HUES64 (cell line): ENCODE results near the gene TMTC3. TPM values are rescaled to one million over a fixed set of nuclear protein-coding genes. Genes with fewer than 3 reads are reported as not detected.
"Not testable (repeated sequence)": the region's sequence is repeated elsewhere in the genome, so short reads cannot be mapped to it uniquely, and the experiment has no call there.

Source experiments
- H3K27ac ChIP-seq: 2 replicates; pipeline ENCODE4 v1.7.0; 2013; ENCODE audit warnings: low read depth, low read length, inconsistent platforms
- H3K27me3 ChIP-seq: 2 replicates; pipeline ENCODE4 v1.6.1; 2013; ENCODE audit warnings: mild to moderate bottlenecking, low read length; ENCODE audit not compliant: insufficient read depth
- H3K36me3 ChIP-seq: 2 replicates; pipeline ENCODE4 v1.6.1; 2013; ENCODE audit warnings: mild to moderate bottlenecking, low read length; ENCODE audit not compliant: insufficient read depth
- H3K4me1 ChIP-seq: 2 replicates; pipeline ENCODE4 v1.6.1; 2013; ENCODE audit warnings: mild to moderate bottlenecking, low read length, moderate library complexity; ENCODE audit not compliant: insufficient read depth
- H3K4me3 ChIP-seq: 2 replicates; pipeline ENCODE4 v1.5.1; 2013; ENCODE audit warnings: mild to moderate bottlenecking, low read length, moderate library complexity
- H3K9ac ChIP-seq: 2 replicates; pipeline ENCODE4 v1.6.1; 2013; ENCODE audit warnings: mild to moderate bottlenecking, low read depth, low read length
- H3K9me3 ChIP-seq: 2 replicates; pipeline ENCODE4 v1.6.1; 2013; ENCODE audit warnings: low read depth, low read length; ENCODE audit not compliant: insufficient read depth
- WGBS: fragments of 150-250, 120-280 bp; methylation state at CpG from one replicate; pipeline ENCODE4 v1.1.7; 2013; ENCODE audit warnings: missing lambda C conversion rate; 5-methylcytosine and 5-hydroxymethylcytosine counted together
- polyA plus RNA-seq, 2 experiments: library from polyadenylated mRNA; stranded (reverse); fragments of 50-300 nt; gene quantifications; one replicate each; pipeline ENCODE4 v1.2.3, GENCODE V29; 2013

The TMTC3 gene
- 13.8 TPM for polyA plus RNA-seq (2013, experiment 1 of 2)
- polyA plus RNA-seq (2013, experiment 2 of 2) = 12.7 TPM

DNA sequence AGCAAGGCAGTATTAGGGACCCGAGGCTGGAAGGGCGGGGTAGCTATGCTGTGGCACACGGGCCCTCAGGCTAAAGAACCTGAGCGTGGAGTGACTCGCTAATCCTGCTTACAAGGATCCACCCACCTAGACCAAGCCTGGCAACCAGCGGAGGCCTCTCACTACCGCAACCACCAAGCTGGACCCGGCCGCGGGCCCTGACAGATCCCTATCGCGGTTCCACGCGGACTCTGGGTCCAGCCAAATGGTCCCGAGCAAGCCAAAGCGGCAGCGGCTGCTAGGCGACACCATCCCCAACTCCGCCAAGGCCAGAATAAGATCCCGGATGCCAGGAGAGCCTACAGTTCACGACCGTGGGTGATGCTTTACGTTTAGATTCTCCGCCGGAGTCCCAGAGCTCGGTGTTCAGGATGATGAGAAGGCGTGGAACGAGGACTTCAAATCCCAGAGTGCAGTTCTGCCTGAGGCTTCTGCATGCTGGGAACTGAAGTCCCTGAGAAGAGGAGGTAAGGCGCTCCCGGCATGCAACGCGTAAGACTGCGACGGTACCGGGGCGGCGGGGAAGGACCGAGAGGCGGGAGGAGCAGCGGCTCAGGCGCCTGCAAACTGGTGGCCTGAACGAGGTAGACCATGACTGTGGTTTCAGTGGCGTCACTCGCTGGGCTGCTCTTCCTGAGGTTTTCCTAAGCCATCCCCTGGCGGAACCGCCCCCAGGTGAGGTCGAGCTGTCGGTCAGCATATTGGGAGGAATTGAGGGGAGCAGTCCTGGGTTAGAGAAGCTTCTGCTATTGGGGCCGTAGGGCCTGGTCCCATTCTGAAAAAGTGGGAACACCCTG is at the start of gene TMTC3, which contains the start of gene CEP290:
Gene TMTC3 (plus strand): TSS at position 534 of the 836 bp plus-strand sequence. CDS start 6,009 bp downstream, outside the sequence.
Gene CEP290 (minus strand): TSS at position 315 of the 836 bp plus-strand sequence. CDS start 781 bp downstream, outside the sequence.
- peaks cover 37% of the 10 kb centered on the region for H3K4me1 ChIP-seq
- no peaks in the 10 kb centered on the region for H3K27me3 ChIP-seq
- peak within 1 kb of the TSS; percentile 81 for H3K4me3 ChIP-seq
- peak within 1 kb of the TSS; percentile 73; the same call in 1 of the 2 replicates for H3K27ac ChIP-seq
- under 1% methylated on average over 49 of the region's 49 CpGs for WGBS
- H3K9me3 ChIP-seq = no peaks in the 10 kb centered on the region
- peaks cover 2% of the 10 kb centered on the region for H3K36me3 ChIP-seq
- peak within 1 kb of the TSS; percentile 73 for H3K9ac ChIP-seq

DNA sequence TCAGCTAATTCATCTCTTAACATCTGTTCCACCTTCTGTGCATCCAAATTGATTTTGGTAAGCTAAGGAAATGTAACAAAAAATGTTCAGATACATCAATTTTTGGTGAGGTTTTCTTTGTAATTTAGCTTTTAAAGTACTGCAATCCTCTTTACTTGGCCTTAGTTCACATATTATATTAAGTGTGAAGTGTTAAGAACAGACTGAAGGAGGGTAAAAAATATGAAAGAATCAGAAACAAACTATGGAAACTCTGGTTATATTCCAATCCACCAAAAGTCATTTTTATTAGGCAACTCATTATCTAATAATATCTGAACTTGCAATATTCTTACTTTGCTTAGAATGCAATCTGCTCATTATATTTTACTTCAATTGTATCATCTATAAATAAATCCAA is 49.3 kb upstream of the TMTC3 start:
- Histone ChIP-seq H3K4me3 (no peak overlapping the region), H3K9me3 (no peaks in the 10 kb centered on the region), H3K4me1 (no peaks in the 10 kb centered on the region), H3K27me3 (no peaks in the 10 kb centered on the region), H3K36me3 (peaks cover 29% of the 10 kb centered on the region), H3K27ac (no peak overlapping the region), H3K9ac (no peak overlapping the region)

DNA sequence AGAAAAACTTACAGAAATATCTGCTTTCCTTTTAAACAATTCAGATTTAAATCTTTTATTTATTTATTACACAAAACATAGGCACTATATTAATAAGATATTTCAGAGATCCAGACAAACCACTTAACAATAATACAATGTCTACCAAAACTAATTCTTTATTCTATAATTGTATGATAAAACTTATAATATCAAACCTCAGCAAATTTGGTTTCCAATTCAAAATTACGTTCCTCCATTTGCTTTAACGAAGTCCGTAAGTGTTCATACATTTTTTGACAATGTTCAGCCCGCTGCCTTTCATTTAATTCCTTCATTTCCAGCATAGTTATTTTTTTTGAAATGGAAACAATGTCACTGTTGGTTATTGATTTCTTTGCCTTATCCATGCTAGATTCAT is 48.5 kb upstream of the TMTC3 start:
- Histone ChIP-seq H3K4me3 (no peak overlapping the region), H3K9ac (no peak overlapping the region), H3K27me3 (no peaks in the 10 kb centered on the region), H3K27ac (no peak overlapping the region), H3K9me3 (no peaks in the 10 kb centered on the region), H3K36me3 (peaks cover 21% of the 10 kb centered on the region), H3K4me1 (no peaks in the 10 kb centered on the region)
- 92% methylated on average over 4 of the region's 4 CpGs for WGBS

DNA sequence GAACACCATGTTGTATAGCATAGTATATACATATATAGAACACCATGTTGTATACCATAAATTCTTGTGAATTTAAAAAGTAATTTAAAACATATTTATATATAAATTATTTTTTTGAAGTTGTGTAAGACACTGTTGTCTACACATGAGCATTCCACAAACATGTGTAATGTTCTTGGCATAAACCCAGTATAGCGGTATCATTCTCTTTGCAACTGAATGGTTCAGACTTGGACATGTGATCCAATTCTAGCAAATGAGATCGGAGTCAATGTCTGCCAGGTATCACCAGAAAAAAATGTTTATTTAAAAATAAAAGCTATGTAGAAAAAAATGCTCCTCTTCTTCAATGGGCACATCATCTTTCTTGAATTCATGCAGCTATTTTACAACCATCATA is 34.1 kb upstream of the TMTC3 start:
- Histone ChIP-seq H3K9ac (no peak overlapping the region), H3K27ac (no peak overlapping the region), H3K4me3 (no peak overlapping the region), H3K4me1 (no peaks in the 10 kb centered on the region), H3K36me3 (peaks cover 64% of the 10 kb centered on the region), H3K9me3 (no peaks in the 10 kb centered on the region), H3K27me3 (no peaks in the 10 kb centered on the region)
- 98% methylated on average over 2 of the region's 2 CpGs for WGBS

DNA sequence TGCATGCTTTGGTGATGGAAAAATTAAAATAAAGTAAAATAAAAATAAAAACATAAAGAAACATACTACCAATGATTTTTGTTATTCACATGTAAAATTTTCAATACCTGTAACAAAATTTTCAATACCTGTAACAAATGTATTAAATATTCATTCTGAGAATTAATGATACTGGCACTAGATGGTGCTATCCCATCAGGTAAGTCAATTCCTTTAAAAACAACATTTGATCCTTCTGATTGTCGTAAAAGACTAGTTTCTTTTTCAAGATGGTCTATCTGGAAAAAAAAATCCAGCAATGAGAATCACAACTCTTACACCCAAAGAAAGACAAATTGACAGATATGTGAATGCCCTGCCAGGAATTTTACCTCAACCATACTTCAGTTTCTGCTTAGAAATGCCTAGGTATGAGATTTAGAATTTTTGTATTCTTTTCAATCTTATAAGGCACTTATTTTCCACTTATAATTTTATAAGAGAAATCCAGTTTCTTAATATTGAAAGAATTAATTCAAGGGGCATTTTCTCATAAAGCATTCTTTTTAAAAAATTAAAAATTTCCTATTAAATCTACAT is 30.9 kb upstream of the TMTC3 start:
- 90% methylated on average over 1 of the region's 1 CpG for WGBS
- no peak overlapping the region for H3K4me3 ChIP-seq
- H3K9me3 ChIP-seq = no peaks in the 10 kb centered on the region
- no peaks in the 10 kb centered on the region for H3K27me3 ChIP-seq
- peaks cover 76% of the 10 kb centered on the region for H3K36me3 ChIP-seq
- H3K27ac ChIP-seq = no peak overlapping the region
- no peaks in the 10 kb centered on the region for H3K4me1 ChIP-seq
- no peak overlapping the region for H3K9ac ChIP-seq

DNA sequence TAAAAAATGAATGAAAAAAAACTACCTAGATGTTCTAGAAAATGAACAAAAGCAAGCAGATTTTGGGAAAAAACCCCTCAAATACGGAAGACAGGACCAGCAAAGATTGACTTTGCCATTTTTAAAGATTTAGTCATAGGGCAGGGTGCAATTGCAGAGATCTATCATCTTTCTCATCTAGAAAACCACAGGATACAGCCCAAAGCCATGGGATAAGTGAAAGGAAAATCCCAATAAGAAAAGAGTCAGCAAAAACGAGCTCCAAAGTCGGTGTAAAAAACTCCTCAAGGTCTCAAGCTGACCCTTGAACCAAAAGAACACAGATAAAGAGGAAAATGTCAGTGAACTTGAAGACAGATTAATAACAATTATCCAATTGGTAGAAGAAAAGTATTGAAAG is 28.2 kb upstream of the TMTC3 start:
- Histone ChIP-seq H3K27ac (no peak overlapping the region), H3K36me3 (peaks cover 75% of the 10 kb centered on the region), H3K4me1 (no peaks in the 10 kb centered on the region), H3K9me3 (no peaks in the 10 kb centered on the region), H3K4me3 (no peak overlapping the region), H3K27me3 (no peaks in the 10 kb centered on the region), H3K9ac (no peak overlapping the region)
- WGBS = 60% methylated on average over 3 of the region's 3 CpGs

DNA sequence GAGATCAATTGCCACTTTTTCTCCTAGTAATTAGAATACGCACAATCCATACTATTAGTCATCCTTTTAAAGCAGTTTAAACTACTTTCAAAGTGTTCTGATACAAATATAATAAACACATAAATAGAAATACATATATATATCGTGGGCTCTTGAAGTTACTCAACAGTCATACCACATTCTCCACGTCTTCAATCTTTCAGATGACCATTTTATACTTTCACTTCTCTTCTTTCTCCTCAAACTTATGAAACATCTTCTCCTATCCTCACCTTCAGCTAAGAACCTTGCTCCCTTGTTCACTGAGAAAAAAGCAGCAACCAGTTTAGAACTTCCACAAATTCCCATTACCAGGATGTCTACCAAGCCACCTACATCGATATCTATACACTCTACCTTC is 19.4 kb upstream of the TMTC3 start:
- no peaks in the 10 kb centered on the region for H3K9me3 ChIP-seq
- H3K4me3 ChIP-seq = no peak overlapping the region
- peaks cover 67% of the 10 kb centered on the region for H3K36me3 ChIP-seq
- H3K4me1 ChIP-seq = no peaks in the 10 kb centered on the region
- 70% methylated on average over 4 of the region's 4 CpGs for WGBS
- no peak overlapping the region for H3K27ac ChIP-seq
- no peaks in the 10 kb centered on the region for H3K27me3 ChIP-seq
- no peak overlapping the region for H3K9ac ChIP-seq

DNA sequence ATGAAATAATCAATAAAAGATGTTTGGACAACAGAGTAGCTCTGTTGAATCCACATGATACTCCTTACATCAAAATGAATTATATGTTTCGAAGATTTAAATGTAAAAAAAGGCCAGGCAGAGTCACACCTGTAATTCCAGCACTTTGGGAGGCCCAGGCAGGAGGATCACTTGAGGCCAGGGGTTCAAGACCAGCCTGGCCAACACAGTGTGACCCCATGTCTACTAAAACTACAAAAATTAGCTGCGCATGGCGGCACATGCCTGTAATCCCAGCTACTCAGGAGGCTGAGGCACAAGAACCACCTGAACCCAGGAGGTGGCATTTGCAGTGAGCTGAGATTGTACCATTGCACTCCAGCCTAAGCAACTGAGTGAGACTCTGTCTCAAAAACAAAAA is 15.0 kb upstream of the TMTC3 start:
- Histone ChIP-seq H3K9ac (no peak overlapping the region), H3K4me1 (no peaks in the 10 kb centered on the region), H3K27ac (no peak overlapping the region), H3K27me3 (no peaks in the 10 kb centered on the region), H3K36me3 (peaks cover 60% of the 10 kb centered on the region), H3K4me3 (no peak overlapping the region), H3K9me3 (no peaks in the 10 kb centered on the region)
- WGBS = 94% methylated on average over 3 of the region's 3 CpGs

DNA sequence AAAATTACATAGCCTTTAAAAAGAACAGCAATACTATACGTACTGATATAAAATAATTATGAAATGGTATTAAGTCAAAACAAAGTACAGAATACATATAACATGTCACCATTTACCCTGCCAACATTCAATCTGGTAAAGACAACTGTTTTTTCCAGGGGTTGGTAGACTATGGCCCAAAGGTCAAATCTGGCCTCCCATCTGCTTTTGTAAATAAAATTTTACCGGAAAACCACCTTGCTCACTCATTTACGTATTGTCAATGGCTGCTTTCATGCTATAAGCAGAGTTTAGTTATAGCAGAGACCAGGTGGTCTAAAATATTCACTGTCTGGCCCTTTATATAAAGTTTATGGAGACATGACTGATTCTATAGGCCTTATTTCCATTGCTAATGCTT is 14.3 kb upstream of the TMTC3 start:
- Histone ChIP-seq H3K9me3 (no peaks in the 10 kb centered on the region), H3K4me1 (no peaks in the 10 kb centered on the region), H3K27ac (no peak overlapping the region), H3K36me3 (peaks cover 59% of the 10 kb centered on the region), H3K4me3 (no peak overlapping the region), H3K27me3 (no peaks in the 10 kb centered on the region), H3K9ac (no peak overlapping the region)
- WGBS = 96% methylated on average over 2 of the region's 3 CpGs

DNA sequence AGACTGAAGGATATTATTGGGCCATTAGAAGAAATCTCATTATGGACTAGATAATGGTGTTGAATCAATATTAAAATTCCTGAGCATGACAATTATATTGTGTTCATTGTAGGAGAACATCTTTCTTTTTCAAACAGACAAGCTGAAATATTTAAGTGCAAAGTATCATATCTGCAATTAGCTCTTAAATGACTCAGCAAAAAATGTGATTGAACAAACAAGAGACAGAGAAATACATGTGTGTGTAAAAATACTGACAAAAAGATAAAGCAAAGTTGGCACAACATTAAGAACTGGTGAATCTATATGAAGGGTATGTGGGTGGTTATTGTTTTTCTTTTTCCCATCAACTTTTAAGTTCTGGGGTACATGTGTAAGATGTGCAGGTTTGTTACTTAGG is 9.7 kb upstream of the TMTC3 start:
- Histone ChIP-seq H3K9ac (no peak overlapping the region), H3K27me3 (no peaks in the 10 kb centered on the region), H3K36me3 (peaks cover 42% of the 10 kb centered on the region; the same call in 1 of the 2 replicates), H3K9me3 (no peaks in the 10 kb centered on the region), H3K27ac (no peak overlapping the region), H3K4me3 (no peak overlapping the region), H3K4me1 (no peaks in the 10 kb centered on the region)

DNA sequence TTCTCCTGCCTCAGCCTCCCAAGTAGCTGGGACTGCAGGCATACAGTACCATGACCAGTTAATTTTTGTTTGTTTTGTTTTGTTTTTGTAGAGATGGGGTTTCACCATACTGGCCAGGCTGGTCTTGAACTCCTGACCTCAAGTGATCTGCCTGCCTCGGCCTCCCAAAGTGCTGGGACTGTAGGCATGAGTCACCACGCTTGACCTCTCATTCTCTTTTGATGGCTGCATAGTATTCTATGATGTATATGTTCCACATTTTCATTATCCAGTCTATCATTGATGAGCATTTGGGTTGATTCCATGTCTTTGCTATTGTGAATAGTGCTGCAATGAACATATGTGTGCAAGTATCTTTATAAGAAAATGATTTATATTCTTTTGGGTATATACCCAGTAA is 8.9 kb upstream of the TMTC3 start:
- H3K4me1 ChIP-seq, H3K9ac ChIP-seq, H3K4me3 ChIP-seq, H3K27ac ChIP-seq, H3K9me3 ChIP-seq, H3K27me3 ChIP-seq: not testable (repeated sequence)
- peaks cover 35% of the 10 kb centered on the region; the same call in 1 of the 2 replicates for H3K36me3 ChIP-seq
- 95% methylated on average over 1 of the region's 2 CpGs for WGBS
